Natural killer cell treated with Interleukin-12 subunit alpha and Interleukin-12 subunit beta and Interleukin-15 and Interleukin-18, amount 100 ng/mL, for 72 hours (primary cell): ENCODE results near the gene PCED1B. TPM values are rescaled to one million over a fixed set of nuclear protein-coding genes. Genes with fewer than 3 reads are reported as not detected.
"Not testable (repeated sequence)": the region's sequence is repeated elsewhere in the genome, so short reads cannot be mapped to it uniquely, and the experiment has no call there.

Experiments used
- ATAC-seq, 2 donors: fragments of 150-1000 bp; cut with Tn5 transposase in 1 of 2; sonication (Bioruptor Pico), chemical (Tn5 transposase) in 1 of 2; 2 replicates each; pipeline ENCODE4 v1.10.0; 2021
- DNase-seq: peaks from one replicate; pipeline ENCODE4 v3.0.0; 2022; ENCODE audit warnings: low spot score
- H3K27ac Mint-ChIP-seq, 2 donors: 1 replicate in 1 of 2; 2 replicates in 1 of 2; pipeline ENCODE4 v1.8.0; 2022; ENCODE audit warnings: mixed read lengths in 2 of 2, mild to moderate bottlenecking in 1 of 2, moderate library complexity in 1 of 2
- H3K27me3 Mint-ChIP-seq, 2 donors: 1 replicate in 1 of 2; 2 replicates in 1 of 2; pipeline ENCODE4 v1.8.0; 2022; ENCODE audit warnings: mixed read lengths in 2 of 2
- H3K36me3 Mint-ChIP-seq: one replicate; pipeline ENCODE4 v1.8.0; 2022; ENCODE audit warnings: mixed read lengths
- H3K4me1 Mint-ChIP-seq, 2 donors: 1 replicate in 1 of 2; 2 replicates in 1 of 2; pipeline ENCODE4 v1.8.0; 2022; ENCODE audit warnings: low read depth in 2 of 2, mixed read lengths in 2 of 2, mild to moderate bottlenecking in 1 of 2
- H3K4me3 Mint-ChIP-seq: one replicate; pipeline ENCODE4 v1.8.0; 2022; ENCODE audit warnings: mixed read lengths
- H3K9me3 Mint-ChIP-seq: 2 replicates; pipeline ENCODE4 v1.8.0; 2022; ENCODE audit warnings: mixed read lengths
- total RNA-seq, 2 donors: library from RNA; stranded (reverse); gene quantifications; one replicate each; pipeline ENCODE4 v1.2.3, GENCODE V29; 2022

Gene PCED1B
- total RNA-seq, 2 donors from 2014 or later: 39.5 to 41.2 TPM

GRCh38 chr12:47110011-47110541 lies 30.7 kb downstream of the PCED1B start:
- Mint-ChIP-seq H3K9me3 (no peaks in the 10 kb centered on the region), H3K27me3 (no peaks in the 10 kb centered on the region), H3K36me3 (no peaks in the 10 kb centered on the region), H3K4me1 (peaks cover 9 to 17% of the 10 kb centered on the region in 2 donors), H3K4me3 (no peak overlapping the region), H3K27ac (no peak overlapping the region)
- no peak for DNase-seq
- ATAC-seq: no peak

- Mint-ChIP-seq H3K36me3 (no peaks in the 10 kb centered on the region), H3K27ac (peak overlapping the region; percentile 18 to 24), H3K4me3 (peak overlapping the region; percentile 68), H3K4me1 (peaks cover 9 to 17% of the 10 kb centered on the region in 2 donors), H3K9me3 (no peaks in the 10 kb centered on the region), H3K27me3 (no peaks in the 10 kb centered on the region)
- ATAC-seq (no peak), DNase-seq (no peak)
Observed at GRCh38 chr12:47110718-47111391, 31.4 kb downstream of the PCED1B start.

- H3K4me3 Mint-ChIP-seq: peak overlapping the region; percentile 68
Observed at GRCh38 chr12:47111392-47111778, 32.0 kb downstream of the PCED1B start.

GRCh38 chr12:47111854-47112253 lies 32.4 kb downstream of the PCED1B start:
- H3K27me3 Mint-ChIP-seq: no peaks in the 10 kb centered on the region
- no peak for ATAC-seq
- H3K4me3 Mint-ChIP-seq: peak overlapping the region; percentile 68
- no peaks in the 10 kb centered on the region for H3K36me3 Mint-ChIP-seq
- DNase-seq: no peak
- peaks cover 9 to 17% of the 10 kb centered on the region in 2 donors for H3K4me1 Mint-ChIP-seq
- H3K9me3 Mint-ChIP-seq: no peaks in the 10 kb centered on the region
- H3K27ac Mint-ChIP-seq: peak overlapping the region; percentile 18 to 24

More at GRCh38 chr12:47111392-47111778, 32.0 kb downstream of the PCED1B start:
- Mint-ChIP-seq H3K27me3 (no peaks in the 10 kb centered on the region), H3K4me1 (peaks cover 9 to 17% of the 10 kb centered on the region in 2 donors), H3K9me3 (no peaks in the 10 kb centered on the region), H3K36me3 (no peaks in the 10 kb centered on the region), H3K27ac (peak overlapping the region; percentile 18 to 24)
- DNase-seq (no peak), ATAC-seq (peak in 1 of 2 donors; percentile 64)

- Mint-ChIP-seq H3K4me3 (peak overlapping the region; percentile 21), H3K27me3 (no peaks in the 10 kb centered on the region), H3K4me1 (peaks cover 9 to 17% of the 10 kb centered on the region in 2 donors), H3K9me3 (no peaks in the 10 kb centered on the region), H3K36me3 (no peaks in the 10 kb centered on the region), H3K27ac (no peak overlapping the region)
- ATAC-seq: no peak
- DNase-seq: no peak
Observed at GRCh38 chr12:47112679-47113078, 33.3 kb downstream of the PCED1B start.

GRCh38 chr12:47114481-47114892 lies 35.1 kb downstream of the PCED1B start:
- no peaks in the 10 kb centered on the region for H3K36me3 Mint-ChIP-seq
- DNase-seq: no peak
- no peaks in the 10 kb centered on the region for H3K9me3 Mint-ChIP-seq

GRCh38 chr12:47117305-47117704 lies 37.9 kb downstream of the PCED1B start:
- not testable (repeated sequence) for H3K9me3 Mint-ChIP-seq, H3K27ac Mint-ChIP-seq, ATAC-seq, H3K36me3 Mint-ChIP-seq, DNase-seq, H3K27me3 Mint-ChIP-seq, H3K4me3 Mint-ChIP-seq
- peaks cover 0 to 15% of the 10 kb centered on the region in 2 donors for H3K4me1 Mint-ChIP-seq

More at GRCh38 chr12:47114481-47114892, 35.1 kb downstream of the PCED1B start:
- H3K27me3 Mint-ChIP-seq: no peaks in the 10 kb centered on the region
- no peak for ATAC-seq
- no peak overlapping the region for H3K27ac Mint-ChIP-seq
- H3K4me3 Mint-ChIP-seq: no peak overlapping the region
- peaks cover 9 to 17% of the 10 kb centered on the region in 2 donors for H3K4me1 Mint-ChIP-seq

- peak overlapping the region; percentile 71 to 78 for H3K27ac Mint-ChIP-seq
- ATAC-seq (peak in 1 of 2 donors; percentile 48), DNase-seq (no peak)
- peaks cover 2 to 17% of the 10 kb centered on the region in 2 donors for H3K4me1 Mint-ChIP-seq
- H3K27me3 Mint-ChIP-seq: no peaks in the 10 kb centered on the region
- no peaks in the 10 kb centered on the region for H3K9me3 Mint-ChIP-seq
- peaks cover 4% of the 10 kb centered on the region for H3K36me3 Mint-ChIP-seq
- H3K4me3 Mint-ChIP-seq: no peak overlapping the region
Observed at GRCh38 chr12:47120736-47121135, 41.3 kb downstream of the PCED1B start.

GRCh38 chr12:47121146-47121545 lies 41.7 kb downstream of the PCED1B start:
- ATAC-seq: no peak
- Mint-ChIP-seq H3K36me3 (peaks cover 4% of the 10 kb centered on the region), H3K4me3 (no peak overlapping the region), H3K9me3 (no peaks in the 10 kb centered on the region), H3K4me1 (peaks cover 2 to 17% of the 10 kb centered on the region in 2 donors), H3K27ac (peak overlapping the region; percentile 71 to 78), H3K27me3 (no peaks in the 10 kb centered on the region)
- DNase-seq: no peak

GRCh38 chr12:47122602-47123001 lies 43.2 kb downstream of the PCED1B start:
- ATAC-seq: no peak

GRCh38 chr12:47123730-47124129 lies 44.3 kb downstream of the PCED1B start:
- H3K27ac Mint-ChIP-seq: no peak overlapping the region
- H3K9me3 Mint-ChIP-seq: no peaks in the 10 kb centered on the region
- ATAC-seq (no peak), DNase-seq (no peak)
- H3K4me3 Mint-ChIP-seq: no peak overlapping the region
- H3K27me3 Mint-ChIP-seq: no peaks in the 10 kb centered on the region
- peaks cover 2 to 17% of the 10 kb centered on the region in 2 donors for H3K4me1 Mint-ChIP-seq
- peaks cover 9% of the 10 kb centered on the region for H3K36me3 Mint-ChIP-seq

More at GRCh38 chr12:47122602-47123001, 43.2 kb downstream of the PCED1B start:
- Mint-ChIP-seq H3K4me3 (no peak overlapping the region), H3K27ac (no peak overlapping the region), H3K9me3 (no peaks in the 10 kb centered on the region), H3K36me3 (peaks cover 9% of the 10 kb centered on the region), H3K4me1 (peaks cover 2 to 17% of the 10 kb centered on the region in 2 donors), H3K27me3 (no peaks in the 10 kb centered on the region)
- no peak for DNase-seq

- peaks cover 2 to 17% of the 10 kb centered on the region in 2 donors for H3K4me1 Mint-ChIP-seq
- peak overlapping the region in 1 of 2 donors; percentile 11 for H3K27ac Mint-ChIP-seq
- H3K36me3 Mint-ChIP-seq: peaks cover 9% of the 10 kb centered on the region
- no peak for ATAC-seq
- no peaks in the 10 kb centered on the region for H3K27me3 Mint-ChIP-seq
- no peaks in the 10 kb centered on the region for H3K9me3 Mint-ChIP-seq
- DNase-seq: no peak
- H3K4me3 Mint-ChIP-seq: no peak overlapping the region
Observed at GRCh38 chr12:47124451-47124850, 45.0 kb downstream of the PCED1B start.

GRCh38 chr12:47126246-47126645 lies 46.8 kb downstream of the PCED1B start:
- Mint-ChIP-seq H3K4me3 (no peak overlapping the region), H3K9me3 (no peaks in the 10 kb centered on the region), H3K27me3 (no peaks in the 10 kb centered on the region), H3K36me3 (peaks cover 9% of the 10 kb centered on the region), H3K4me1 (peaks cover 2 to 14% of the 10 kb centered on the region in 2 donors), H3K27ac (no peak overlapping the region)
- DNase-seq: no peak
- ATAC-seq: no peak

GRCh38 chr12:47131011-47131410 lies 51.6 kb downstream of the PCED1B start:
- H3K27ac Mint-ChIP-seq: no peak overlapping the region

More at GRCh38 chr12:47131011-47131410, 51.6 kb downstream of the PCED1B start:
- Mint-ChIP-seq H3K4me3 (no peak overlapping the region), H3K36me3 (peaks cover 5% of the 10 kb centered on the region), H3K9me3 (no peaks in the 10 kb centered on the region), H3K4me1 (peaks cover 0 to 4% of the 10 kb centered on the region in 2 donors), H3K27me3 (no peaks in the 10 kb centered on the region)
- no peak for DNase-seq
- no peak for ATAC-seq
